HG03039 (cell line): ENCODE results near the gene ZNF831.

Source experiments
- ATAC-seq: cut with Tn5 transposase; IDR thresholded peaks from one replicate; pipeline ENCODE4 v1.9.1; 2021; ENCODE audit warnings: mild to moderate bottlenecking, moderate library complexity; ENCODE audit not compliant: unreplicated experiment

The ZNF831 gene

GRCh38 chr20:59139998-59140397 lies 23.6 kb upstream of the ZNF831 start:
- no peak for ATAC-seq

DNA sequence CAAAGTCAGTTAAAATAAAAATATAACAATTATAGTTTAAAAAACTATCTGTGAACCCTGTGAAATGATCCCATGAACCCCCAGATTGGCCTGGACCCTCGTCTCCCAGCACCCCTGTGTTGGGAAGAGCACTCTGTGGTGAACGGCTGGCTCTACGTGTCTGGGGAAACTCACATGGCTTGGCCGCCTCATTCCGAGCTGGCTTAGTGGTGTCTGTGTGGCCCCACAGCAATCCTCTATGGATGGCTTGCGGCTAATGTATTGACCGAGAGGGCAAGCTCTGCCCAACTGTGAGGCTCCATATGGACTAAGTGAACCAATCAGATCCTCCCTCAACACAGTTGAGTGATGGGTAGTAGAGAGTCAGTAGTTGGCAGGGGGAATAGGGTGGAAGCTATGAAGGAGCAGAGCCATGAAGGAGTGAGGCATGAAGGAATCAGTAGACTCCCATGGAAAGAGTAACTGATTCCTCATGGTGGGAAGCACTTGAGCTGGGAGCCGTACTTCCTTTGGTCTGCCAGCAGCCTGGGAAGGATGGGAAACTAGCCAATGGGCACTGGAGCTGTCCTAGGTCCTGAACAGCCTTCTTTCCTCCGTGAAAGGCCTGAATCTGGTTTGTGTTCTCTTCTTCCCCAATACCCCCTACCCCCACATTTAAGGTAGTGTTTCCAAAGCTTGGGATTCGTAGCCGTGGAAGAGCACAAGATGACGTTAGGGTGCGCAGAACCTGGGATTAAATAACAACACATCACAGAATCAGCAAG lies 21.6 kb upstream of the ZNF831 start:
- ATAC-seq: no peak

GRCh38 chr20:59143326-59143725 lies 20.3 kb upstream of the ZNF831 start:
- ATAC-seq: no peak

DNA sequence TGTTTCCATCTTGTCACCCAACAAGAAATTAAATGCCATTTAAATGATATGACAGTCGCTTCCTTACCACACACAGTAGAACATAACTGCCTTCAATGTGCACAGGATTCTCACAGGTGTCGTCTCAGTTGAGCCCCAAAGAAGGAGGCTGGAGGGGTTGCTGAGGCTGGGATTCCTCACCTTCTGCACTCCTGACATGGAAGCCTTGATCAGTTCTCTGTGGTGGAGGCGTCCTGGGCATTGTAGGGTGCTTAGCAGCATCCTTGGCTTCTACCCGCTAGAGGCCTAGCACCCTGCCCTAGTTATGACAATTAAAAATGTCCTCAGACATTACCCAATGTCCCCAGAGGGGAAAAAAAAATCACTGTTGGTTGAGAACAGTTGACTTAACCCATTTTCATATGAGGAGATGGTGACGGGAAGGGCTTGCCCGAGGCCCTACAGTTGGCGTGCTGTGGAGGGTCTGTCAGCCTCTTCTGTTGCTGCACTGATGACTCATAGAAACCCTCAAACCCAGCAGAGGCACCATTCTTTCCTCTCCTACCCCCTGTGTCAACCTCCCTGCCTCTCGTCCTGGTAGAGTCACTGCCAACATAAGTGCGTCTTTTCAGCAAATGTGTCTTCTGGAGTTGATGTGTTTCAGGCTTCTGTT lies 19.3 kb upstream of the ZNF831 start:
- no peak for ATAC-seq

- ATAC-seq: no peak
Observed at GRCh38 chr20:59144831-59145196, 18.8 kb upstream of the ZNF831 start.

DNA sequence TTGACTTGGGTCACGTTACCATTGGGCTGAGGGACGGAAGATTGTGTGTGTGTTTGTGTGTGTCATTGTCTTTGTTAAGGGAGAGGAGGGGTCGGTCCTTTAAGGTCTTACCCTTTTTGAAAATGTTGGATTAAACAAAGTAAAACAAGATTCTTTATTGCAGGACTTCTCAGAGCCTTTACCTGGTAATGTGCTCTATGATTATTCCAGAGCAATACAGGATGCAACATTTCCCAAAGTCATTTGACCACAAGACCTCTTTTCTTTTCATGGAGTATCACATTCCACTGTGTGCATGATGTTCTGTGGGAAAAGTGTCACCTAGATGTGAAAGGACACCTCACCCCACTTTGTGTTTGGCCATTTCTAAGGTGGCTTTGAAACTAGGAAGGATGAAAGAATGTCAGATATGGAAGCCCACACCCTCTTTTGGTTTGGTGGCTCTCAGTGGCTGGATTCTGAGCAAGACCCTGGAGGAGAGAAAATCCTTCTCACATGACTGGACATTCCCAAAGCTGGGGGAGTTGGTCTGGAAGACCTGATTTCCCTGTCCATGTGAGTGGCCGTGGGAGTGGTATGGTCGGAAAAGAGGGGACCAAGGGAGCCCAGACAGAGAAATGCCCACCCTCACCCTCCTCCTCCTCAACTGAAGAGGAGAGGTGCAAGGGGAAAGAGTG lies 18.2 kb upstream of the ZNF831 start:
- ATAC-seq: no peak

- ATAC-seq: no peak
Observed at GRCh38 chr20:59145924-59146779, 17.5 kb upstream of the ZNF831 start.

DNA sequence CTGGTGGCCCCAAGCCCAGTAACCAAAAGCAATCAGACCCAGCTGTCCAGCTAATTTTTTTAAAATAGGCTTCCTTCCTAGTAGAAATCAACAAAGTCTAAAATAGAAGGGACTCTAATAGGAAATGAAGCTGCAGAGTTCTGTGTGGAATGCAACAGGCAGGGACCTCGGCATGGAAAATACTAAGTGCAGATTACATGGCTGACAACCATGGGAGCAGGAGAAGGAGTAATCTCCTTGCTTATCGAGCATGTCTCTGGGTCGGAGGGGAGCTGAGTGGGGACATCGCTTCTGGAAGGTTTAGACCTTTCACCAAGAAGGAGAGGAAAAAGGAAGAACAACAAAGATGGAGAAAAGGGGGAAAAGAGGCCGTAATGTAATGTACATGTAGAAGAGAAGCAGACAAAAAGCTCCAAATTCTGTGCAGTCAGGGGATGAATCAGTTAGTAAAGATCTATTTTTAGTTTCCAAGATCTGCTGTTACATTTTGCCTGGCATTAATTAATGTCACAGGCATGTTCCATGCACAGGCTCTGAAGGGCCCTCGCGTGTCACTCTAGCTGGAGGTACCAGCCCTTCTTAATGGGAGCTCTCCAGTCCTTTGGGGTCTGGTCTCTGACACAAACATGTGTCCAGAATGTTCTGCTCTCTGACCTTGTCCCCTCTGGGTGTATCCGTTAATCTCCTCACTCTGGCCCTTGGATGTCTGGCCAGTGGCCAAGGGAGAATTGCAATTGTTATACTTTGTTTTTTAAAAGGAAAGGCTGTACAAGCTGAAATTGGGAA lies 16.6 kb upstream of the ZNF831 start:
- ATAC-seq: no peak

DNA sequence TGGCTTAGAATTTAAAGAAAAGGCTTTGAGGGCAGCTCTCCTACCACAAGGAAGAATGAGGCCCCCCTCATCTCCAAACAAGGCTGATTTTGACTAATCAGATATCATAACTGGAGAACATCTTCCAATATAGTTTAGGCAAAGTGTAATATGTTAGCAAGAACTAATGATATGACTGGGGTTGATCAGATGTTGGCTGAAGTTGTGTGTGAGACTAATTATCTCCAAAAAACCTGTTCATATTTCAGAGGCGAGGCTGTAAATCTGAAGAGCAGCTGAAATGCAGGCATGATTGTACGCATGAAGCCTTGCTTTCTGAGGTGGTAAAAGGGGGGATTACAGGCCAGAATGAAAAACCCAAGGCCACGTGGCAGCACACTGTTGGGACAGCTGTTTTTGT lies 16.0 kb upstream of the ZNF831 start:
- ATAC-seq: no peak

GRCh38 chr20:59148701-59149493 lies 14.7 kb upstream of the ZNF831 start:
- ATAC-seq: no peak

DNA sequence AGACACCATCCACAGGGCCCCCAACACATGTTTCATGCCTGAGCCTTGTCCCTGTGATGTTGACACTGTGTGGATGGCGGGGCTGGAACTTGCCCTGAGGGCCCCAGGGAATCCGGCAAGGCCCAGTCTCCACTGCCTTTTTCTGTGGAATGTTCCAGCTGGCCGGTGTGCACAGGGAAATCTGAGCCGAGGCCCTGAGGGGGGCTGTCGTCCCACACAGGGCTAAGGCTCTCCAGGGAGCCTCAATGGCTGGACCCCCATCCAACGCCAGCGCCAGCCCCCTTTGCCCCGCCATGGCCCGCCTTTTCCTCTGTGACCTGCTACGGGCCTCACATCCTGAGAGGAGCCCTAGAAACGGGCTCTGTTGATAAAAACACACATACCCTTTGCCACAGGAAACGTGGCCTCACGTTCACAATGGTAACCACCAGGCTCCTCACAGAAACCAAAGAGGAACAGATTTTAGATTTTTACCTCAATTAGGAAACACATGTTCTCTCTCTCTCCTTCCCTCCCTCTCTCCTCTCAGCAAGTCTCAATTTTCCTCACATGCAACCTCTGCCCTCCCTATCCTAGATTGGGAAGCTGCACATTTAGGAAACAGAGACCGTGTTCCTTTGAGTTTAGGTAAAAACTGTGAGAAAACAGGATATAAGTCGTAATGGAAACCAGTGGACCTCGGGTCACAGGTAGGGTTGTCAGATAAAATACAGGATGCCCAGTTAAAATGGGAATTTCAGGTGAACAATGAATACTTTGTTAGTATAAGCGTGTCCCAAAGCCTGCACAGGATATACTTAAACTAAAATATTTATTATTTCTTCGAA lies 13.7 kb upstream of the ZNF831 start:
- ATAC-seq: no peak

DNA sequence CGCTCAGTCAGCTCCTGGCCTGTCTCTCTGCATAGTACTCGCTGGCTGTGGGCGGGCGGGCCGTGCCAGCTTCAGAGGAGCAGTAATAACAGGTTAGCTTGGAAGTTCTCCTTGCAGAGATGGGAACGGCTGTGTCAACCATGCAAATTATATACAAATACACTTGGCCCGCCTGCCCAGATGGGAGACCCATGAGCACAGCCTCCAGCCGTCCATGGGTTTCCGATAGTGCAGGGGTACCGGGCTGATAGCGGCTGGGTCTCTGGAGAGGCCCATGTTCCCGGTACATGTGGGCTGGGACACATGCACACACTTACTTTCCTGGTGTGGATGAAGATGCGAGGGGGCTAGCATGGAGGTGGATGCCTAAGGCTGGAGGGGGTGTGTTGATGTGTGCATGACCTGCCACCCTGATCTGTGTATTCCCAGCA lies 12.8 kb upstream of the ZNF831 start:
- ATAC-seq: no peak

- no peak for ATAC-seq
Observed at GRCh38 chr20:59151391-59151790, 12.2 kb upstream of the ZNF831 start.

DNA sequence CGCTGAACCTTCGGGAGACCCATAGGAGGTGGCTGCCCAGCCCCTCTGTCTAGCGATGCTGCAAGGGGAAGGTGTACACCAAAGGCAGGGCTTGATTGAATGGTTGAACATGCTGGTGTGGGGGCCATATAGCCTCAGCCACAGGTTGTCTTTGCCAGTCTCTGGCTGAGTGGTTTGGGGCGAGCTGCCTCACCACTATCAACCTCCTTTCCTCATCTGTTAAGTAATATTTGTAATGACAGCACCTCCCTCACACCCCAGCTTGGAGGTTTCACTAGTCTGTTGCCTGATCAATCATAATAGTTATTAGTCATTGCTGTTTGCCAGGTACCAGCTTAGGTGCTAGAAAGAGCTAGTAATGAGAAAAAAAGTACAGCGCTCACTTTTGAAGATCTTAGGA lies 11.8 kb upstream of the ZNF831 start:
- no peak for ATAC-seq

- no peak for ATAC-seq
Observed at GRCh38 chr20:59152559-59153354, 10.9 kb upstream of the ZNF831 start.

GRCh38 chr20:59153355-59153681 lies 10.3 kb upstream of the ZNF831 start:
- no peak for ATAC-seq

- no peak for ATAC-seq
Observed at GRCh38 chr20:59153832-59154231, 9.8 kb upstream of the ZNF831 start.
